Right lobe of liver (tissue), 6 donors: ENCODE data around the gene ABCC1. TPM values are rescaled to one million over a fixed set of nuclear protein-coding genes. Genes with fewer than 3 reads are reported as not detected.

Experiments used
- ATAC-seq, 4 donors: fragments of 200-7000 bp; cut with Tn5 transposase; one replicate each; pipeline ENCODE4 v1.9.1; 2020; ENCODE audit warnings: mild to moderate bottlenecking in 4 of 4, moderate library complexity in 4 of 4
- DNase-seq, 3 donors: peaks; one replicate each; pipeline ENCODE4 v3.0.0-alpha.2; 2020
- H3K27ac ChIP-seq, 3 donors: fragments of 200-600 bp; one replicate each; pipeline ENCODE4 v1.8.0; 2022
- H3K27me3 ChIP-seq, 2 donors: fragments of 200-600 bp; one replicate each; pipeline ENCODE4 v1.8.0; 2022
- H3K36me3 ChIP-seq, 4 donors: fragments of 200-600 bp; sonication (generic) in 1 of 4; one replicate each; pipeline versions ENCODE4 v1.5.1 to v1.8.0; 2017 to 2022; ENCODE audit warnings: control low read depth in 1 of 4
- H3K4me1 ChIP-seq, 4 donors: fragments of 200-600 bp; sonication (generic) in 1 of 4; one replicate each; pipeline versions ENCODE4 v1.5.1 to v1.8.0; 2017 to 2022; ENCODE audit warnings: control low read depth in 1 of 4
- H3K4me3 ChIP-seq, 3 donors: fragments of 200-600 bp; one replicate each; pipeline ENCODE4 v1.8.0; 2022
- H3K9me3 ChIP-seq, 4 donors: fragments of 200-600 bp; sonication (generic) in 1 of 4; one replicate each; pipeline versions ENCODE4 v1.5.1 to v1.8.0; 2017 to 2022; ENCODE audit warnings: control low read depth in 1 of 4
- CTCF ChIP-seq, 4 donors: fragments of 200-600 bp in 3 of 4; fragments of 450-650 bp in 1 of 4; IDR thresholded peaks; one replicate each; pipeline versions ENCODE4 v1.5.1 to v1.8.0; 2016 to 2022; ENCODE audit warnings: antibody characterized with exemption in 4 of 4, mild to moderate bottlenecking in 2 of 4
- WGBS: methylation state at CpG from one replicate; pipeline ENCODE4 v1.1.6; 2018; ENCODE audit warnings: low coverage, low lambda C conversion rate; ENCODE audit not compliant: insufficient coverage; ENCODE audit errors: missing lambda C conversion rate; 5-methylcytosine and 5-hydroxymethylcytosine counted together
- intact Hi-C, 2 donors: fragments of 100-400 bp; cut with DNase I; formaldehyde crosslinking; loops; one replicate each; pipeline versions ENCODE4 v1.11.2 to v1.14.1; 2022
- total RNA-seq, 6 experiments: library from RNA; depleted of rRNA in 2 of 6; stranded (reverse); fragments of >200 nt in 2 of 6; fragmentation: NEBNext Ultra II Directional in 3 of 6; extraction: Animal tissue kit (Norgen Biotek cat#: 25700) in 3 of 6; gene quantifications; one replicate each; pipeline versions ENCODE4 v1.1.0 to v1.2.4, GENCODE V29; 2016 to 2023
- donor health status: DM: no; HTN: yes; CAD: no.
- donor health status: DM: no; HTN: no; CAD: no.
- donor health status: DM: no; HTN: no; CAD: no.
- donor health status: DM: no; HTN: yes; CAD: no.
- donor health status: DM: no; HTN: yes; CAD: no.

ABCC1 gene
- total RNA-seq, 6 experiments from 2014 or later = 1.9 to 6.7 (median 4.1) TPM

GRCh38 chr16:16191493-16192167 is 242.2 kb downstream of the ABCC1 start:
- Histone ChIP-seq H3K4me1 (no peaks in the 10 kb centered on the region), H3K9me3 (no peaks in the 10 kb centered on the region), H3K36me3 (peaks cover 0 to 67% (median 26%) of the 10 kb centered on the region in 4 donors), H3K27ac (no peak overlapping the region), H3K4me3 (no peak overlapping the region), H3K27me3 (no peaks in the 10 kb centered on the region)
- intact Hi-C loops = no loop called here
- DNase-seq (no peak), ATAC-seq (no peak)
- TF ChIP-seq CTCF (IDR thresholded peaks at IDR 0.05) = no peak
- 57% methylated on average over 6 of the region's 8 CpGs for WGBS

Other genes with a start within 250 kb of the ABCC1 start
- gene MYH11, start 92.6 kb upstream of the ABCC1 start, total RNA-seq = 1 to 10 TPM; 1.5 to 3.9 (median 2.7) TPM
- 10 to 100 TPM; 13.3 to 28.3 (median 18.3) TPM for gene CEP20, start 61.0 kb upstream of the ABCC1 start, total RNA-seq